SK-MEL-5 (cell line): ENCODE measurements around the gene MARCHF10. TPM values are rescaled to one million over a fixed set of nuclear protein-coding genes. Genes with fewer than 3 reads are reported as not detected.

ENCODE experiments used
- small RNA-seq, 2 experiments: library from RNA; depleted of rRNA; stranded (forward); fragments of <200 nt; gene quantifications; one replicate each; pipeline ENCODE3, GENCODE V24; 2014
- total RNA-seq: library from RNA; depleted of rRNA; stranded (reverse); fragments of >200 nt; shearing (Covaris generic); gene quantifications from 2 replicates; pipeline ENCODE4 v1.2.3, GENCODE V29; 2014; rRNA removed

Gene MARCHF10
- total RNA-seq, 1 experiment from 2014 or later = 0.03 TPM

Small RNAs within 50 kb of the gene (small RNA-seq; reads per million reads assigned to genes)
- gene RF00019 (0 reads per million in 2 experiments), gene RNU6-446P (0 reads per million in 2 experiments)

Other genes with a start within 250 kb of the MARCHF10 start
- gene MRC2, start 180.6 kb downstream of the MARCHF10 start, total RNA-seq = 7.6 and 8.0 TPM in 2 replicates
- 35.5 and 35.6 TPM in 2 replicates for gene TANC2, start 157.9 kb upstream of the MARCHF10 start, total RNA-seq